Heart left ventricle (tissue), 16 donors: ENCODE measurements around the gene CHCHD6. TPM values are rescaled to one million over a fixed set of nuclear protein-coding genes. Genes with fewer than 3 reads are reported as not detected.

ENCODE experiments used
- ATAC-seq, 4 donors: fragments of 200-7000 bp; cut with Tn5 transposase; one replicate each; pipeline ENCODE4 v1.9.1; 2020 to 2022; ENCODE audit warnings: moderate library complexity in 4 of 4, mild to moderate bottlenecking in 3 of 4, moderate number of reproducible peaks in 1 of 4
- DNase-seq, 5 donors: peaks; one replicate each; pipeline ENCODE4 v3.0.0-alpha.2; 2020
- H3K27ac ChIP-seq, 12 donors: fragments of 200-600 bp; sonication (generic) in 4 of 12; one replicate each; pipeline versions ENCODE4 v1.5.0 to v1.8.0; 2016 to 2022; ENCODE audit warnings: mild to moderate bottlenecking in 2 of 12
- H3K27me3 ChIP-seq, 9 donors: fragments of 200-600 bp; sonication (generic) in 2 of 9; one replicate each; pipeline versions ENCODE4 v1.5.1 to v1.8.0; 2016 to 2022; ENCODE audit warnings: mild to moderate bottlenecking in 3 of 9
- H3K36me3 ChIP-seq, 9 donors: fragments of 200-600 bp; sonication (generic) in 2 of 9; one replicate each; pipeline versions ENCODE4 v1.5.0 to v1.8.0; 2018 to 2022; ENCODE audit warnings: mild to moderate bottlenecking in 2 of 9
- H3K4me1 ChIP-seq, 12 donors: fragments of 200-600 bp; sonication (generic) in 4 of 12; one replicate each; pipeline versions ENCODE4 v1.5.0 to v1.8.0; 2016 to 2022; ENCODE audit warnings: mild to moderate bottlenecking in 3 of 12
- H3K4me3 ChIP-seq, 12 donors: fragments of 200-600 bp; sonication (generic) in 4 of 12; one replicate each; pipeline versions ENCODE4 v1.5.0 to v1.8.0; 2017 to 2022; ENCODE audit warnings: mild to moderate bottlenecking in 9 of 12, moderate library complexity in 4 of 12
- H3K9me3 ChIP-seq, 12 donors: fragments of 200-600 bp; sonication (generic) in 4 of 12; one replicate each; pipeline versions ENCODE4 v1.5.0 to v1.8.0; 2016 to 2022; ENCODE audit warnings: mild to moderate bottlenecking in 1 of 12
- POLR2A ChIP-seq, 2 donors: fragments of 450-650 bp; IDR thresholded peaks; one replicate each; pipeline ENCODE4 v1.6.1; 2017; ENCODE audit warnings: antibody characterized with exemption in 2 of 2, mild to moderate bottlenecking in 2 of 2, moderate library complexity in 2 of 2
- WGBS, 4 donors: extraction: QIAGEN DNeasy Blood & Tissue Kit in 2 of 4; methylation state at CpG; one replicate each; pipeline versions ENCODE4 v1.1.5 to v1.1.7; 2013 to 2018; 5-methylcytosine and 5-hydroxymethylcytosine counted together
- intact Hi-C, 10 donors: fragments of 100-400 bp; cut with DNase I; formaldehyde crosslinking; loops; one replicate each; pipeline versions ENCODE4 v1.11.1 to v1.14.2; 2022
- polyA plus RNA-seq, 2 donors: library from polyadenylated mRNA; stranded (reverse); fragments of 200-250 nt; gene quantifications; one replicate each; pipeline ENCODE4 v1.2.3, GENCODE V29; 2013
- total RNA-seq, 9 donors: library from RNA; depleted of rRNA in 2 of 9; stranded (reverse); fragments of >200 nt in 2 of 9; fragmentation: NEBNext Ultra II Directional in 3 of 9; extraction: Animal tissue kit (Norgen Biotek cat#: 25700) in 3 of 9; gene quantifications; one replicate each; pipeline versions ENCODE4 v1.1.0 to v1.2.4, GENCODE V29; 2016 to 2023
- TF ChIP-seq, protein P1 (sequence below), 12 donors: fragments of 200-600 bp; sonication (generic) in 4 of 12; IDR thresholded peaks; one replicate each; pipeline versions ENCODE4 v1.5.0 to v1.8.0; 2018 to 2022; ENCODE audit warnings: antibody characterized with exemption in 12 of 12, mild to moderate bottlenecking in 5 of 12
- donor health status: ischemic (EF 13 %, LVEDD 7.1; RV severe dilation, severe dysfunction).
- donor health status: healthy with polysubstance abuse.
- donor health status: DM: no; HTN: yes; CAD: no.
- donor health status: DM: no; HTN: no; CAD: no.
- donor health status: ischemic (EF 25% LVEDD 6.9; RV normal size, moderate dysfunction).
- donor health status: ischemic (EF 25% LVEDD 5.7; RV mildly dilated, moderate dysfunction).
- donor health status: healthy.
- donor health status: DM: yes; HTN: yes; CAD: no.
- donor health status: ischemic (EF 35%, LVEDD 5.7; RV mildly dilated, moderate dysfunction).
- donor health status: nonischemic (EF 11% LVEDD 7.7; RV severe dilation, severe dysfunction).
- donor health status: DM: yes; HTN: yes; CAD: no.
- donor health status: PGD.
- donor health status: ischemic (EF 29% LVEDD 5.4; RV normal size, mild dysfunction).
- donor health status: nonischemic (EF 23%, LVEDD 6.1; RV moderate dilation, normal function).

Gene CHCHD6
- total and polyA plus RNA-seq, 11 donors: 7.7 to 29.3 (median 11.6) TPM

DNA sequence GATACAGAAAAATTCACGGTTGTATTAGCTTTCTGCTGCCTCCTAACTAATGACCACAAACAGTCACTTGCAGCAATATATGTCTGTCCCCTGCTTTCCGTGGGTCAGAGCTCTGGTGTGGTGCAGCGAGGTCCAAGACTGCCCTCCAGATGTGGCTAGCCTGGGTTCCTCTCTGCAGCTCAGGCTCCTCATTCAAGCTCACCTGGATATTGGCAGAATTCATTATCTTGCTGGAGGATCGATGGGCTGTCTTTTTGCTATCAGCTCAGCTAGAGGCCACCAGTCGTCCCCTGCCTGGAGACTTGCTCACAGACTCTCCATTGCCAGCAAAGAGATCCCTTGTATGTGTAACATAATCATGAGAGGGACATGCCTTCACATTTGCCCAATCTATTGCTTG is 266.1 kb downstream of the CHCHD6 start:
- H3K9me3 ChIP-seq: peaks cover 0 to 16% (median 11%) of the 10 kb centered on the region in 12 donors
- no peak overlapping the region for H3K27ac ChIP-seq
- H3K36me3 ChIP-seq: no peaks in the 10 kb centered on the region
- peaks cover 0 to 3% (median 0%) of the 10 kb centered on the region in 9 donors for H3K27me3 ChIP-seq
- peaks cover 0 to 28% (median 0%) of the 10 kb centered on the region in 12 donors for H3K4me1 ChIP-seq
- peak in 1 of 5 donors; percentile 13 for DNase-seq
- intact Hi-C loops: loop anchor here in 1 of 10 donors (10.0 kb wide), 1 partner anchor 295 kb away; no protein-coding TSS in a partner anchor
- ATAC-seq: no peak
- TF ChIP-seq, protein P1, sequence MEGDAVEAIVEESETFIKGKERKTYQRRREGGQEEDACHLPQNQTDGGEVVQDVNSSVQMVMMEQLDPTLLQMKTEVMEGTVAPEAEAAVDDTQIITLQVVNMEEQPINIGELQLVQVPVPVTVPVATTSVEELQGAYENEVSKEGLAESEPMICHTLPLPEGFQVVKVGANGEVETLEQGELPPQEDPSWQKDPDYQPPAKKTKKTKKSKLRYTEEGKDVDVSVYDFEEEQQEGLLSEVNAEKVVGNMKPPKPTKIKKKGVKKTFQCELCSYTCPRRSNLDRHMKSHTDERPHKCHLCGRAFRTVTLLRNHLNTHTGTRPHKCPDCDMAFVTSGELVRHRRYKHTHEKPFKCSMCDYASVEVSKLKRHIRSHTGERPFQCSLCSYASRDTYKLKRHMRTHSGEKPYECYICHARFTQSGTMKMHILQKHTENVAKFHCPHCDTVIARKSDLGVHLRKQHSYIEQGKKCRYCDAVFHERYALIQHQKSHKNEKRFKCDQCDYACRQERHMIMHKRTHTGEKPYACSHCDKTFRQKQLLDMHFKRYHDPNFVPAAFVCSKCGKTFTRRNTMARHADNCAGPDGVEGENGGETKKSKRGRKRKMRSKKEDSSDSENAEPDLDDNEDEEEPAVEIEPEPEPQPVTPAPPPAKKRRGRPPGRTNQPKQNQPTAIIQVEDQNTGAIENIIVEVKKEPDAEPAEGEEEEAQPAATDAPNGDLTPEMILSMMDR (IDR thresholded peaks at IDR 0.05): no peak
- no peak for TF ChIP-seq POLR2A (IDR thresholded peaks at IDR 0.05)
- WGBS, 4 donors: 73 to 88% (median 77%) methylated on average over 5 of the region's 5 CpGs
- H3K4me3 ChIP-seq: no peak overlapping the region

DNA sequence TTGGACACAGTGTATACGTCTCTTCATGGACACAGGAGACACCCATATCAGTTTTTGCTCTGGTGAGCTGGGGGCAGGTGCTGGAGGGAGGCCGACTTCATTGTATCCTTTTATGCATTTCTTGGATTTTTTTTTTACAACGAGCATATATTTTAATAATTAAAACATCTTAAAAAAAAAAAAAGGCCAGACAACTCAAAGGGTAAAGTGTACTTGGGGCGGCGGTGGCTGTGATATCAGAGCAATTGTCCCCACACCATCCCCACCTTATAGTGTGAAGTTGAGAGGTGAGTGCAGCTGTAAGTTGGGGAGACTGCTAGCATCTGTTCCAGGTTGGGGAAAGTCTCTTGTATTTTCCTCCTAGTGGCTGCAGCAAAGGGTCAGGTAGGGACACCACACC is 266.9 kb downstream of the CHCHD6 start:
- peaks cover 0 to 28% (median 0%) of the 10 kb centered on the region in 12 donors for H3K4me1 ChIP-seq
- DNase-seq (peak in 1 of 5 donors; percentile 19), ATAC-seq (no peak)
- no peak overlapping the region for H3K4me3 ChIP-seq
- H3K27me3 ChIP-seq: peaks cover 0 to 3% (median 0%) of the 10 kb centered on the region in 9 donors
- TF ChIP-seq, protein P1 (IDR thresholded peaks at IDR 0.05): no peak
- no peak for TF ChIP-seq POLR2A (IDR thresholded peaks at IDR 0.05)
- peaks cover 0 to 20% (median 13%) of the 10 kb centered on the region in 12 donors for H3K9me3 ChIP-seq
- WGBS, 4 donors: 83 to 90% (median 86%) methylated on average over 5 of the region's 5 CpGs
- H3K36me3 ChIP-seq: no peaks in the 10 kb centered on the region
- no peak overlapping the region for H3K27ac ChIP-seq
- intact Hi-C loops: loop anchor here in 1 of 10 donors (10.0 kb wide), 1 partner anchor 296 kb away; no protein-coding TSS in a partner anchor

DNA sequence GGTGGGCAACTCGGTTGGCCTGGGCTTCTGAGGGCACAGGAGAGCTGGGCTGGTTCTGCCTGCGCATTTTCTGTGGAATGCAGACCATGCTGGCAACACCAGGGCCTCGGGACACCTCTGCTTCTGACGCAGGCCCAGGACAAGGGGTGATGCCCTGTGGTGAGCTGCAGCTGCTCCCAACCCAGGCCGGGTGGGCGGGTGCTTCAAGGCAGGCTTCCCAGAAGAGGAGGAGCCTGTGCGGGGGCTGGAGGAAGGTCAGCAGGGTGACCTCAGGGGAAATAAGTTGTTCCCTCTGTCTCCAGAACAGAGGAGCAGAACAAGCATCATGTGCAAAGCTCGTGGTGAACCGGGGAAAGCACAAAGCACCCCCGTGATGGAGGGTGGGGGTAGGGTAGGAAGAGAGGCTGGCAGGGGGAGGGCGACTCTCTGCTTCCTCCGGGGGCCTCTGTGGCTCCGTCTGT is 267.9 kb downstream of the CHCHD6 start:
- intact Hi-C loops: loop anchor here in 1 of 10 donors (10.0 kb wide), 1 partner anchor 297 kb away; no protein-coding TSS in a partner anchor
- H3K27me3 ChIP-seq: peaks cover 0 to 3% (median 0%) of the 10 kb centered on the region in 9 donors
- H3K36me3 ChIP-seq: no peaks in the 10 kb centered on the region
- 39 to 52% (median 48%) methylated on average over 9 to 13 of the region's 13 CpGs for WGBS, 4 donors
- H3K4me3 ChIP-seq: no peak overlapping the region
- peaks cover 0 to 22% (median 13%) of the 10 kb centered on the region in 12 donors for H3K9me3 ChIP-seq
- H3K4me1 ChIP-seq: peaks cover 0 to 28% (median 0%) of the 10 kb centered on the region in 12 donors
- TF ChIP-seq, protein P1 (IDR thresholded peaks at IDR 0.05): no peak
- no peak for TF ChIP-seq POLR2A (IDR thresholded peaks at IDR 0.05)
- DNase-seq (peak; percentile 68 to 84 (median 80)), ATAC-seq (peak; percentile 68 to 93 (median 82))
- peak overlapping the region in 2 of 12 donors; percentile 67 to 82 for H3K27ac ChIP-seq

DNA sequence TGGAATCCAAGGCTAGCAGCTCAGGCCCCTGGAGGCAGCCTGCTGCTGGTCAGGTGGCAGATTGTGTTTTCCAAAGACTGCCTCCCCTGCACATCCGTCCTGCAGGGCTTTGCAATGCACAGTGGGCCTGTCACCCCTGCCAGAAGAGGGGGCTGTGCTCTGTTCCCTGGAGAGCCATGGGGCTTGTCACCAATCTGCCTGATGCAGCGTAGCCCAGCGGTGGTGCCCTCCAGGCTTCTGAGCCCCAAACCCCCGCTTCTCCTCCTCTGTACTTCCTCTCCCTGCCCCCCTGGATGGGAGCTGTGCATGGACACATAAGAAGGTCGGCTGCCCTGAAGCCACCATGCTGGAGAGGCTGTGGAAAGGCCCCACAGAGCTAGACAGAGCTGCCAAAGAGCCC is 268.8 kb downstream of the CHCHD6 start:
- 87 to 100% (median 93%) methylated on average over 4 to 5 of the region's 5 CpGs for WGBS, 4 donors
- H3K4me3 ChIP-seq: no peak overlapping the region
- H3K9me3 ChIP-seq: peaks cover 0 to 22% (median 13%) of the 10 kb centered on the region in 12 donors
- no peaks in the 10 kb centered on the region for H3K36me3 ChIP-seq
- intact Hi-C loops: loop anchor here in 1 of 10 donors (10.0 kb wide), 1 partner anchor 298 kb away; no protein-coding TSS in a partner anchor
- H3K27ac ChIP-seq: peak overlapping the region in 1 of 12 donors; percentile 82
- H3K27me3 ChIP-seq: peaks cover 0 to 3% (median 0%) of the 10 kb centered on the region in 9 donors
- ATAC-seq (no peak), DNase-seq (peak in 1 of 5 donors; percentile 54)
- TF ChIP-seq, protein P1 (IDR thresholded peaks at IDR 0.05): no peak
- TF ChIP-seq POLR2A (IDR thresholded peaks at IDR 0.05): no peak
- H3K4me1 ChIP-seq: peaks cover 0 to 28% (median 0%) of the 10 kb centered on the region in 12 donors
